K562 (cell line): ENCODE measurements around the gene MYADML2. TPM values are rescaled to one million over a fixed set of nuclear protein-coding genes. Genes with fewer than 3 reads are reported as not detected.

Experiments used
- ATAC-seq: fragments of 200-7000 bp; cut with Tn5 transposase; 3 replicates; pipeline ENCODE4 v1.9.1; 2020; ENCODE audit warnings: moderate library complexity
- BruUV-seq: library from RNA; stranded (reverse); fragments of 400-500 nt; replicated peaks from 2 replicates; lab custom pipeline; 2021; lab: Mats Ljungman, UMichigan
- CTCF ChIA-PET: fragments of 300-600 bp; formaldehyde crosslinking; extraction: SDS; loops from one replicate; lab custom pipeline; 2021; ENCODE audit warnings: low intra/inter-chr PET ratio; lab: Yijun Ruan, JAX
- POLR2A ChIA-PET: fragments of 300-600, 350-650 bp; sonication (Branson Sonifier 250); formaldehyde crosslinking; extraction: SDS; loops from one replicate; lab custom pipeline; 2021; ENCODE audit warnings: antibody characterized with exemption, inconsistent platforms; lab: Yijun Ruan, JAX
- DNase-seq, 4 experiments: peaks; one replicate each; pipeline versions ENCODE4 v3.0.0 to v3.0.0-alpha.2; 2011 to 2018; ENCODE audit warnings: low spot score in 3 of 4, mixed read lengths in 3 of 4; ENCODE audit errors: extremely low read depth in 1 of 4
- FAIRE-seq: peaks from 2 replicates; lab custom pipeline; 2011; peaks lifted over from hg19 to GRCh38; lab: Jason Lieb, UNC
- H2AFZ ChIP-seq: 2 replicates; pipeline ENCODE4 v1.6.0; 2011; ENCODE audit warnings: low read depth, low read length, control low read depth, inconsistent platforms
- H3K27ac ChIP-seq: fragments of 200-600 bp; 3 replicates; pipeline ENCODE4 v1.8.0; 2011; ENCODE audit warnings: low read depth, mild to moderate bottlenecking, control low read depth, inconsistent platforms, low read length, moderate library complexity, mixed read lengths; ENCODE audit errors: extremely low read depth
- H3K27me3 ChIP-seq, 2 experiments: fragments of 300-600 bp in 1 of 2; 2 replicates in 1 of 2; 3 replicates in 1 of 2; pipeline versions ENCODE4 v1.6.0 to v1.8.0; 2011; ENCODE audit warnings: inconsistent platforms in 2 of 2, low read length in 2 of 2, mild to moderate bottlenecking in 1 of 2, mixed read lengths in 1 of 2, moderate library complexity in 1 of 2; ENCODE audit not compliant: control insufficient read depth in 2 of 2, insufficient read depth in 2 of 2
- H3K36me3 ChIP-seq: fragments of 300-600 bp; 3 replicates; pipeline ENCODE4 v1.8.0; 2011; ENCODE audit warnings: mild to moderate bottlenecking, low read length, inconsistent platforms; ENCODE audit not compliant: control insufficient read depth, insufficient read depth
- H3K4me1 ChIP-seq, 2 experiments: fragments of 200-600 bp in 1 of 2; replicated peaks in 1 of 2; 2 replicates in 1 of 2; 3 replicates in 1 of 2; pipeline versions ENCODE4 v1.5.1 to v1.8.0; 2011; ENCODE audit warnings: inconsistent platforms in 2 of 2, low read length in 2 of 2, mild to moderate bottlenecking in 1 of 2, mixed read lengths in 1 of 2, moderate library complexity in 1 of 2; ENCODE audit not compliant: control insufficient read depth in 2 of 2, insufficient read depth in 2 of 2
- H3K4me2 ChIP-seq: 2 replicates; pipeline ENCODE4 v1.6.1; 2011; ENCODE audit warnings: low read length, control low read depth, inconsistent platforms, mixed read lengths; ENCODE audit not compliant: insufficient read depth
- H3K4me3 ChIP-seq: fragments of 200-600 bp; sonication (generic), shearing (Covaris generic); 2 replicates; pipeline ENCODE4 v1.5.1; 2016; ENCODE audit warnings: control low read depth, inconsistent platforms
- H3K79me2 ChIP-seq: fragments of 200-600 bp; 3 replicates; pipeline ENCODE4 v1.8.0; 2011; ENCODE audit warnings: low read length, inconsistent platforms; ENCODE audit not compliant: control insufficient read depth, insufficient read depth
- H3K9ac ChIP-seq, 2 experiments: 2 replicates each; pipeline versions ENCODE4 v1.6.0 to v1.6.1; 2011; ENCODE audit warnings: low read depth in 2 of 2, low read length in 2 of 2, control low read depth in 1 of 2, inconsistent platforms in 1 of 2, mild to moderate bottlenecking in 1 of 2, mixed read lengths in 1 of 2; ENCODE audit not compliant: insufficient read depth in 1 of 2
- H3K9me1 ChIP-seq: one replicate; pipeline ENCODE4 v1.6.0; 2011; ENCODE audit warnings: inconsistent platforms, mild to moderate bottlenecking, low read length, moderate library complexity; ENCODE audit not compliant: control insufficient read depth, insufficient read depth
- H3K9me3 ChIP-seq: replicated peaks from 2 replicates; pipeline ENCODE4 v1.5.1; 2011; ENCODE audit warnings: low read depth, low read length, inconsistent platforms; ENCODE audit not compliant: control insufficient read depth, insufficient read depth
- H4K20me1 ChIP-seq: replicated peaks from 2 replicates; pipeline ENCODE4 v1.6.1; 2011; ENCODE audit warnings: low read length, inconsistent platforms, mixed read lengths; ENCODE audit not compliant: control insufficient read depth, insufficient read depth
- BRD9 ChIP-seq: fragments of 450-650 bp; IDR thresholded peaks from 2 replicates; pipeline ENCODE4 v1.6.1; 2018; ENCODE audit warnings: low read depth; ENCODE audit not compliant: partially characterized antibody
- DIDO1 ChIP-seq: fragments of 450-650 bp; IDR thresholded peaks from 2 replicates; pipeline ENCODE4 v1.6.1; 2016; ENCODE audit warnings: low read depth, missing biosample characterization, missing genetic modification characterization
- ELF1 ChIP-seq: fragments of 200-800 bp; sonication (Bioruptor generic); IDR thresholded peaks from 2 replicates; pipeline ENCODE4 v1.6.1; 2016; ENCODE audit warnings: missing genetic modification characterization, missing compliant biosample characterization
- ELF2 ChIP-seq: fragments of 250-450 bp; sonication (Bioruptor Pico); IDR thresholded peaks from 2 replicates; pipeline ENCODE4 v1.5.0; 2021; ENCODE audit warnings: mild to moderate bottlenecking
- FOXP1 ChIP-seq: sonication (generic); formaldehyde crosslinking; IDR thresholded peaks from 2 replicates; pipeline ENCODE4 v1.8.0; 2022; ENCODE audit warnings: mild to moderate bottlenecking, missing genetic modification reagents
- HNRNPLL ChIP-seq: fragments of 200-400 bp; formaldehyde crosslinking; IDR thresholded peaks from 2 replicates; pipeline ENCODE4 v1.6.1; 2017; ENCODE audit warnings: low read length, low read depth, mild to moderate bottlenecking; ENCODE audit not compliant: poor library complexity, severe bottlenecking
- MBD1 ChIP-seq: fragments of 250-450 bp; sonication (Bioruptor Pico); IDR thresholded peaks from 2 replicates; pipeline ENCODE4 v1.8.0; 2022; ENCODE audit warnings: inconsistent platforms
- MLX ChIP-seq, 2 experiments: fragments of 450-650 bp in 1 of 2; sonication (generic) in 1 of 2; formaldehyde crosslinking; conservative IDR thresholded peaks; 2 replicates each; pipeline versions ENCODE4 v1.4.0 to v1.8.1; 2020 to 2022; ENCODE audit warnings: mild to moderate bottlenecking in 1 of 2, missing genetic modification reagents in 1 of 2
- NRF1 ChIP-seq, 2 experiments: fragments of 450-650 bp; IDR thresholded peaks in 1 of 2; conservative IDR thresholded peaks in 1 of 2; 2 replicates each; pipeline ENCODE4 v1.6.1; 2014; ENCODE audit warnings: mild to moderate bottlenecking in 2 of 2
- PCBP2 ChIP-seq: fragments of 200-400 bp; formaldehyde crosslinking; IDR thresholded peaks from 2 replicates; pipeline ENCODE4 v1.6.1; 2018; ENCODE audit warnings: low read length, low read depth, mild to moderate bottlenecking, moderate library complexity; ENCODE audit not compliant: poor library complexity, severe bottlenecking
- PML ChIP-seq: IDR thresholded peaks from 2 replicates; pipeline ENCODE4 v1.6.1; 2012; ENCODE audit warnings: low read length, inconsistent platforms
- POLR2G ChIP-seq: fragments of 200-400 bp; formaldehyde crosslinking; IDR thresholded peaks from 2 replicates; pipeline ENCODE4 v1.6.1; 2017; ENCODE audit warnings: low read depth, mild to moderate bottlenecking, antibody characterized with exemption, low read length, moderate library complexity
- PPARD ChIP-seq: fragments of 250-450 bp; sonication (Bioruptor Pico); IDR thresholded peaks from 2 replicates; pipeline ENCODE4 v1.8.0; 2022; ENCODE audit warnings: inconsistent platforms, mild to moderate bottlenecking, moderate library complexity
- SAP30 ChIP-seq: fragments of 200-600 bp; sonication (generic); IDR thresholded peaks from 2 replicates; pipeline ENCODE4 v1.6.1; 2012; ENCODE audit warnings: borderline replicate concordance, low read depth, mild to moderate bottlenecking, moderate library complexity, low read length, control low read depth, inconsistent platforms; ENCODE audit not compliant: insufficient read depth, poor library complexity, severe bottlenecking
- THAP7 ChIP-seq: fragments of 250-450 bp; sonication (Bioruptor Pico); IDR thresholded peaks from 2 replicates; pipeline ENCODE4 v1.5.0; 2021
- XRCC3 ChIP-seq: fragments of 450-650 bp; IDR thresholded peaks from 2 replicates; pipeline ENCODE4 v1.6.1; 2017; ENCODE audit warnings: mild to moderate bottlenecking, moderate library complexity
- XRCC4 ChIP-seq: IDR thresholded peaks from one replicate; pipeline ENCODE4 v1.6.1; 2011; ENCODE audit not compliant: insufficient read depth, insufficient read length; ENCODE audit errors: extremely low read depth
- ZNF212 ChIP-seq: fragments of 450-650 bp; formaldehyde crosslinking; IDR thresholded peaks from 2 replicates; pipeline ENCODE4 v1.4.0; 2020; ENCODE audit warnings: mild to moderate bottlenecking
- WGBS: fragments of 100-300 bp; shearing (Covaris generic); methylation state at CpG from one replicate; pipeline ENCODE4 v1.1.6; 2016; ENCODE audit warnings: low coverage, mixed read lengths; ENCODE audit not compliant: insufficient coverage; ENCODE audit errors: missing lambda C conversion rate; 5-methylcytosine and 5-hydroxymethylcytosine counted together
- in situ Hi-C: fragments of 300-500 bp; cut with MboI; formaldehyde crosslinking; loops from 4 replicates; pipeline ENCODE4 v1.15.0; 2018; ENCODE audit warnings: inconsistent platforms, mixed read lengths
- intact Hi-C: fragments of 100-400 bp; cut with micrococcal nuclease; formaldehyde crosslinking; loops from 2 replicates; pipeline ENCODE4 v1.14.2; 2022
- polyA plus RNA-seq, 8 experiments: library from polyadenylated mRNA; depleted of rRNA in 4 of 8; stranded (reverse) in 5 of 8; unstranded in 3 of 8; fragments of >200 nt; fragmentation: Nextera tagmentation in 2 of 8; fragmentation: Illumina TruSeq in 1 of 8; extraction: Ambion mirVana in 2 of 8; extraction: Trizol in 1 of 8; gene quantifications; 2 replicates each; pipeline versions ENCODE4 v1.2.1 to v1.2.3, GENCODE V29; 2011 to 2014; ENCODE audit warnings: inconsistent platforms in 1 of 8, missing spikeins in 1 of 8
- total RNA-seq, 7 experiments: library from RNA; depleted of rRNA in 6 of 7; stranded (reverse); fragments of >200 nt in 6 of 7; fragmentation: Illumina TruSeq in 2 of 7; extraction: Trizol in 2 of 7; gene quantifications; 2 replicates each; pipeline versions ENCODE4 v1.2.1 to v1.2.3, GENCODE V29; 2011 to 2021; ENCODE audit warnings: low replicate concordance in 1 of 7

MYADML2 gene
- total and polyA plus RNA-seq, 9 of the 15 experiments (the other 6 are each of a cell fraction or from before 2014, with no cell fraction given) = not detected

- Histone ChIP-seq H3K27me3 (no peaks in the 10 kb centered on the region), H3K9me3 (no peaks in the 10 kb centered on the region), H2AFZ (no peak within 1 kb of the TSS; the same call in 1 of the 2 replicates), H3K9ac (peak within 1 kb of the TSS; percentile 71 to 93), H3K27ac (peak within 1 kb of the TSS; percentile 69), H3K4me1 (peaks cover 43 to 91% of the 10 kb centered on the region in 2 experiments), H3K9me1 (peaks cover 8% of the 10 kb centered on the region), H3K79me2 (peaks cover 69% of the 10 kb centered on the region), H3K4me2 (peak within 1 kb of the TSS; percentile 96), H3K36me3 (peaks cover 79% of the 10 kb centered on the region), H4K20me1 (peaks cover 23% of the 10 kb centered on the region), H3K4me3 (peak within 1 kb of the TSS; percentile 91)
- BruUV-seq = no TSS peak
- DNase-seq (peak; percentile 88 to 96 (median 90)), FAIRE-seq (no peak), ATAC-seq (peak; percentile 70)
- ChIA-PET POLR2A (interaction anchor here (0.6 to 3.4 kb wide), 11 partner anchors 7 to 407 kb away, joined by 3 to 32 read pairs (median 5); partner anchors contain the start of genes MAFG and SLC25A10), CTCF (no interaction called here)
- in situ Hi-C loops = no loop called here
- intact Hi-C loops = no loop called here
- WGBS = under 1% methylated on average over 34 of the region's 94 CpGs
- no peak for TF ChIP-seq XRCC4
- TF ChIP-seq PML = 0 out of 2 replicates have a peak, but pooled peaks have one; percentile 31
- peak; percentile 85; the same call in 1 of the 2 replicates for TF ChIP-seq ELF2 (CRISPR knock-in tag)
- TF ChIP-seq MBD1 (CRISPR knock-in tag) = no peak
- TF ChIP-seq FOXP1 = 0 out of 2 replicates have a peak, but pooled peaks have one; percentile 28
- peak; percentile 91 to 92 for TF ChIP-seq NRF1 (conservative IDR thresholded peaks at IDR 0.05 in 1 of 2, IDR thresholded peaks at IDR 0.05 in 1 of 2)
- TF ChIP-seq PPARD = no peak
- TF ChIP-seq THAP7 (CRISPR knock-in tag) = peak; percentile 67
- 0 out of 4 replicates have a peak, but pooled peaks of 1 of the 2 experiments have one; percentile 49 for TF ChIP-seq MLX (CRISPR knock-in tag; conservative IDR thresholded peaks at IDR 0.05)
- TF ChIP-seq PCBP2 = no peak
- TF ChIP-seq HNRNPLL = peak; percentile 87
- no peak for TF ChIP-seq ZNF212 (CRISPR knock-in tag)
- TF ChIP-seq ELF1 (tag) = peak; percentile 90
- peak; percentile 91 for TF ChIP-seq POLR2G
- TF ChIP-seq BRD9 = no peak
- TF ChIP-seq DIDO1 (tag) = no peak
- no peak for TF ChIP-seq XRCC3
- peak; percentile 73 for TF ChIP-seq SAP30
These were observed 29.3 kb downstream of the MYADML2 start, which contains the start of gene SIRT7 for GRCh38 chr17:81917565-81918332. SIRT7 (minus strand) TSS chr17:81918176; CDS start chr17:81918131, 45 bp downstream.
